ENCODE data around the gene ATP8A2.
A peak's percentile ranks its signal among the peaks of the same experiment; 100 is the strongest.

ATP8A2 gene

GRCh38 chr13:25394402-25395060 is 22.8 kb downstream of the ATP8A2 start:
- H3K27ac Mint-ChIP-seq = peak overlapping the region; percentile 28
- H3K36me3 Mint-ChIP-seq (ENCODE audit: low read depth) = no peaks in the 10 kb centered on the region
- H3K4me3 Mint-ChIP-seq = no peak overlapping the region
- TF ChIP-seq CTCF (IDR thresholded peaks at IDR 0.05) = no peak
- peaks cover 10% of the 10 kb centered on the region for H3K9me3 Mint-ChIP-seq
- H3K27me3 Mint-ChIP-seq (ENCODE audit: low read depth, poor library complexity) = peaks cover 4% of the 10 kb centered on the region
- peaks cover 22% of the 10 kb centered on the region for H3K4me1 Mint-ChIP-seq
- no peak for DNase-seq

GRCh38 chr13:25397763-25398162 is 26.0 kb downstream of the ATP8A2 start:
- H3K4me1 Mint-ChIP-seq = peaks cover 11% of the 10 kb centered on the region
- no peak for TF ChIP-seq CTCF (IDR thresholded peaks at IDR 0.05)
- peaks cover 8% of the 10 kb centered on the region for H3K27me3 Mint-ChIP-seq (ENCODE audit: low read depth, poor library complexity)
- peaks cover 10% of the 10 kb centered on the region for H3K9me3 Mint-ChIP-seq
- no peak overlapping the region for H3K27ac Mint-ChIP-seq
- no peak overlapping the region for H3K4me3 Mint-ChIP-seq
- no peak for DNase-seq
- no peaks in the 10 kb centered on the region for H3K36me3 Mint-ChIP-seq (ENCODE audit: low read depth)

GRCh38 chr13:25400925-25401324 is 29.2 kb downstream of the ATP8A2 start:
- Mint-ChIP-seq H3K9me3 (no peaks in the 10 kb centered on the region), H3K4me1 (peaks cover 10% of the 10 kb centered on the region), H3K27ac (no peak overlapping the region), H3K27me3 (ENCODE audit: low read depth, poor library complexity) (peaks cover 14% of the 10 kb centered on the region), H3K4me3 (no peak overlapping the region), H3K36me3 (ENCODE audit: low read depth) (no peaks in the 10 kb centered on the region)
- no peak for TF ChIP-seq CTCF (IDR thresholded peaks at IDR 0.05)
- no peak for DNase-seq

DNA sequence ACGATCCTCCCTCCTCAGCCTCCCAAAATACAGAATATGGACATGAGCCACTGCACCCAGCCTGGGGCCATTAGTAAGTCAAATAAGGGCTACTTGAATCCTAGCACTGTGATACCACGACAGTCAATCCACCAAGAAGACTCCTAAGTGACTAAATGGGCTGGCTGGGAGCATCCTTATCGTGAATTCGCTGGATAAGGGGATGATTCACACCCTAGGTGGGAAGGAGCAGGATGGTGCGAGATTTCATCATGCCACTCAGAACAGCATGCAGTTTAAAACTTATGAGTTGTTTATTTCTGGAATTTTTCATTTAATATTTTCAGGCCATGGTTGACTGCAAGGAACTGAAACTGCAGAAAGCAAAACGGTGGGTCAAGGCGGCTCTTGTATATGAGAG is 30.2 kb downstream of the ATP8A2 start:
- Mint-ChIP-seq H3K36me3 (ENCODE audit: low read depth) (no peaks in the 10 kb centered on the region), H3K4me3 (no peak overlapping the region), H3K27me3 (ENCODE audit: low read depth, poor library complexity) (peaks cover 17% of the 10 kb centered on the region), H3K27ac (no peak overlapping the region), H3K4me1 (peaks cover 10% of the 10 kb centered on the region), H3K9me3 (no peaks in the 10 kb centered on the region)
- no peak for DNase-seq
- no peak for TF ChIP-seq CTCF (IDR thresholded peaks at IDR 0.05)

GRCh38 chr13:25406377-25406776 is 34.6 kb downstream of the ATP8A2 start:
- Mint-ChIP-seq H3K27ac (no peak overlapping the region), H3K4me3 (no peak overlapping the region), H3K27me3 (ENCODE audit: low read depth, poor library complexity) (peaks cover 26% of the 10 kb centered on the region), H3K9me3 (peaks cover 5% of the 10 kb centered on the region), H3K36me3 (ENCODE audit: low read depth) (no peaks in the 10 kb centered on the region), H3K4me1 (peaks cover 10% of the 10 kb centered on the region)
- DNase-seq = no peak
- no peak for TF ChIP-seq CTCF (IDR thresholded peaks at IDR 0.05)

DNA sequence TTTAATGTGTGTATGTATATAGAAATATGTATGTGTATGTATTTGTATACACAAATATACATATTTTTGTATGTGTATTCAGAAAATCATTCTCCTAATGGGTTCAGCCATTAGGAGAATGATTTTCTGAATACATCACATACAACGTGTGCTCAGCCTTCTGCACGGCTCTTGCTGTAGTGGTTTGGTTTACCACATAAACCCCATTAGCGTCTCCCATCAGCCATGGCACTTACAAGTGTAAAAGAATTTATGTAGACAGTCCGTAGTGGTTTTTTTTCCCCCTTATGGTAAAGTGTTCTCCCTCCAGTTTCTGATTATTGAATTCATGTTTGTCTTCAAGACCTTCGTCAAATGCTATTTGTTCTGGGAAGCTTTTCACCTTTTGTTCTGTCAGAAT is 38.2 kb downstream of the ATP8A2 start:
- no peak for DNase-seq
- no peak for TF ChIP-seq CTCF (IDR thresholded peaks at IDR 0.05)
- H3K36me3 Mint-ChIP-seq (ENCODE audit: low read depth) = no peaks in the 10 kb centered on the region
- H3K9me3 Mint-ChIP-seq = peaks cover 11% of the 10 kb centered on the region
- peaks cover 17% of the 10 kb centered on the region for H3K27me3 Mint-ChIP-seq (ENCODE audit: low read depth, poor library complexity)
- no peak overlapping the region for H3K27ac Mint-ChIP-seq
- H3K4me1 Mint-ChIP-seq = no peaks in the 10 kb centered on the region
- no peak overlapping the region for H3K4me3 Mint-ChIP-seq

Measured in nephron progenitor cell (in vitro differentiated cells).